Stimulated activated CD4-positive, alpha-beta T cell treated with anti-CD3 and anti-CD28 coated beads, Interleukin-1b, Interleukin-23, amount 100 ng/mL, for 24 hours (primary cell): ENCODE measurements around the gene INPP5A.
A peak's percentile ranks its signal among the peaks of the same experiment; 100 is the strongest.

Source experiments
- DNase-seq, 4 experiments: peaks; one replicate each; pipeline ENCODE4 v3.0.0-alpha.2; 2020; ENCODE audit warnings: low read depth in 4 of 4, low spot score in 1 of 4

INPP5A gene

DNA sequence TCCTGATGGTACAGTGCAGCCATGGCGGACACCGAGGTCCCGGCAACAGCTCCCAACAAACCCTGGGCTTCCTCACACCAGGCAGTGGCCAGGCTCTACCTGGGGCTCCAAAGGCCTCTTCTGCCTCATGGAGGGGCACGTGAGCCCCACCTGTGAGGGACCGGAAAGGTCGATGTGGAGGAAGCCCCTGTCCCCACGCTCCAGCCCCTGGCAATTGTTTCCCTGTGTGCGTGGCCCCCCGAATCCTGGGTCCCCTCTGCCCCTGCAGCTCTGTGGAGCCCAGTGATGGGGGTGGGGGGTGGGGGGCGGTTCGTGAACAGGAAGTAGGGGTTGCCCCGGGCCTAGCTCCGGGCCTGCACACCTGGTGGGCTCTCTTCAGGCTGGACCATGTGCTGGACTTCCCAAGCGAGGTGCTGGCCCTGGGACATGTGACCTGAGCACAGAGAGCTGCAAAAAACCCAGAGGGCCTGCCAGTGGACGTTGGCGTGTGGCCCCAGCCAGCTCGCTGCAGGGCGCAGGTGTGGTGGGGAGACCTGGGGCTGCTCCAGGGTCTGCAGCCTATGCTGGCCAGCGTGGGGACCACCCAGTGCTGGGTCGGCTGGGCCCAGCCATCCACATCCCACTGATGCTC, 72.6 kb downstream of the INPP5A start:
- no peak for DNase-seq

DNA sequence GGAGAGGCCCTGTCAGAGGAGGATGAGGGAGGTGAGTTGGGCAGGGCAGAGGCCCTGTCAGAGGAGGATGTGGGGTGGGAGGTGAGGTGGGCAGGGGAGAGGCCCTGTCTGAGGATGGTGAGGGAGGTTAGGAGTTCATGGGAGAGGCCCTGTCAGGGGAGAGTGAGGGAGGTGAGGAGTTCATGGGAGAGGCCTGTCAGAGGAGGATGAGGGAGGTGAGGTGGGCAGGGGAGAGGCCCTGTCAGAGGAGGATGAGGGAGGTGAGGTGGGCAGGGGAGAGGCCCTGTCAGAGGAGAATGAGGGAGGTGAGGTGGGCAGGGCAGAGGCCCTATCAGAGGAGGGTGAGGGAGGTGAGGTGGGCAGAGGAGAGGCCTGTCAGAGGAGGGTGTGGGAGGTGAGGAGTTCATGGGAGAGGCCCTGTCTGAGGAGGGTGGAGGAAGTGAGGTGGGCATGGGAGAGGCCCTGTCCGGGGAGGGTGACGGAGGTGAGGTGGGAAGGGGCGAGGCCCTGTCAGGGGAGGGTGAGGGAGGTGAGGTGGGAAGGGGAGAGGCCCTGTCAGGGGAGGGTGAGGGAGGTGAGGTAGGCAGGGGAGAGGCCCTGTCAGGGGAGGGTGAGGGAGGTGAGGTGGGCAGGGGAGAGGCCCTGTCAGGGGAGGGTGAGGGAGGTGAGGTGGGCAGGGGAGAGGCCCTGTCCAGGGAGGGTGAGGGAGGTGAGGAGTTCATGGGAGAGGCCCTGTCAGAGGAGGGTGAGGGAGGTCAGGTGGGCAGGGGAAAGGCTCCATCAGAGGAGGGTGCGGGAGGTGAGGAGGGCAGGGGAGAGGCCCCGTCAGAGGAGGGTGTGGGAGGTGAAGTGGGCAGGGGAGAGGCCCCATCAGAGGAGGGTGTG, 73.7 kb downstream of the INPP5A start:
- no peak for DNase-seq

DNA sequence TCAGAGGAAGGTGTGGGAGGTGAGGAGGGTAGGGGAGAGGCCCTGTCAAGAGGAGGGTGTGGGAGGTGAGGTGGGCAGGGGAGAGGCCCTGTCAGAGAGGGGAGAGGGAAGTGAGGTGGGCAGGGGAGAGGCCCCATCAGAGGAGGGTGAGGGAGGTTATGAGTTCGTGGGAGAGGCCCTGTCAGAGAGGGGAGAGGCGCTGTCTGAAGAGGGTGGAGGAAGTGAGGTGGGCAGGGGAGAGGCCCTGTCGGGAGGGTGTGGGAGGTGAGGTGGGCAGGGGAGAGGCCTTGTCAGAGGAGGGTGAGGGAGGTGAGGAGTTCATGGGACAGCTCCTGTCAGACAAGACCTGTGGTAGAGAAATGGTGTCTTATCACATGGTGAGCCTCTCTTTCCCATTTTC, 74.4 kb downstream of the INPP5A start:
- DNase-seq = no peak

DNA sequence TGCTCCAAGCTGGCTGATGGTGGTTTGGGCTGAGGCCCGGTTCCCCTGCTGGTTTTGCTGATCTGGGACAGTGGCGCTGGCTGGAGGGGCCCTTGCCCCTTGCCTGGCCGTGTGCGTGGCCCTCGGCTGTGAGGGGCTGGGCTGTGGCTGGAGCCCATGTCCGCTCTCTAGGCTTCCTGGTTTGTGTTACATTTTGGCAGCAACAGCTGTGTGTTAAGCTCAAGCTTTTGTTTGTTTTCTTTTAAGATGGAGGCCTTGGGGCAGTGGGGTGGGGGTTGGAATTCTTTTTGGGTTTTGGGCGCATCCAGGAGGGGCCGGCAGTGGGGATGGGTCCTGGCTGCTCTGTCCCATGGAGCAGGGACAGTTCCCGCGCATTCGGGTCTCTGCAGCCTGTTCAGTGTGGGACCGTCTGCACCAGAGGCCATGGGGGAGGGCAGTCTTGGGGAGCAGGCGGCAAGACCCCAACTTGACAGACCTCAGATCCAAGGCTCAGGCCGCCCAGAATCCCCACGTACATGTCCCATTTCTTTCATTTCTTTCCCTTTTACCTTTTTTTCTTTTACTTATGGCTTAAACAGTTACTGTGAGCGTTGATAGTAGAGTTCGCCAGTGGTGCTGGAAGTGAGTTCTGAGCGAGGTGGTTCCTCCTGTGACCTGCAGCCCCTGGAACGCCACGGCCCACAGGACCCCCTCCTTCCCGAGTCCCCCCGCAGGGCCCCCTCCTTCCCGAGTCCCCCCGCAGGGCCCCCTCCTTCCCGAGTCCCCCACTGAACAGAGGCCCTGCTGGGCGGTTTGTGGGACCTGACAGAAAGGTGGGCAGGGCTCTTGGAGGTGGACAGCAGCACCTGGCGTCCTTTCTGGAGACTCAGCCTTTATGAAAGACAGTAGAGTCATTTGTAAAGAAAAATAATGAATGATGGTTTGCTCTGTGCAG, 75.3 kb downstream of the INPP5A start:
- DNase-seq = no peak

DNA sequence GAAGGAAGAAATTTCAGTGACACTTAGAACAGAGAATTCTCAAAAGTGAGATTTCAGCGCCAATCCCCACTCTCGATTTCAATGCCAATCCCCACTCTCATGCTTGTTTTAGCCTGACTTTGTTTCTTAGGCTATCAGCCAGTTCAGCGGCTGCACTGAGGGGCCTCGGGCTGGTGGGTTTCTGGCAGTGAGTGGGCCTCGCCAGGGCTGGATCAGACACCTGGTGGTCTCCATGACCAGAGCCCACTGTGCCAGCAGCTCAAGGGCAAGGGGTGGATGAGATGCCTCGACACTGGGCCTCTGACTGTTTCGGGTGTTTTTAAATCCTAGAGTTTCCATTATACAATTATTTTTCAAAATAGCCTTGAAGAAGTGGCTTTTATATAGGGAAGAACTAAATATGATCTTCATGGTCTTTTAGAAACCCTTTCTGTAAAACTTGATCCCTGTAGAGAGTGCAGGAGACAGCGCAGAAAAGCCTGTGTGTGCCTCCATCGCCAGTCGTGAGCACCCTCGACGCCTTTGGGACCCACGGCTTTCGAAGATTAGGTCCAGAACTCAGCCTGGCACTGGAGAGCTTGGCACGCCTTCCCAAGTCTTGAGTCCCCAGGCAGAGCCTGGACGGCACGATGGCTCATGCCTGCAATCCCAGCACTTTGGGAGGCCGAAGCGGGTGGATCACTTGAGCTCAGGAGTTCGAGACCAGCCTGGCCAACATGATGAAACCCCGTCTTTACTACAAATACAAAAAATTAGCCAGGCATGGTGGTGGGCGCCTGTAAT, 76.2 kb downstream of the INPP5A start:
- DNase-seq = no peak

DNA sequence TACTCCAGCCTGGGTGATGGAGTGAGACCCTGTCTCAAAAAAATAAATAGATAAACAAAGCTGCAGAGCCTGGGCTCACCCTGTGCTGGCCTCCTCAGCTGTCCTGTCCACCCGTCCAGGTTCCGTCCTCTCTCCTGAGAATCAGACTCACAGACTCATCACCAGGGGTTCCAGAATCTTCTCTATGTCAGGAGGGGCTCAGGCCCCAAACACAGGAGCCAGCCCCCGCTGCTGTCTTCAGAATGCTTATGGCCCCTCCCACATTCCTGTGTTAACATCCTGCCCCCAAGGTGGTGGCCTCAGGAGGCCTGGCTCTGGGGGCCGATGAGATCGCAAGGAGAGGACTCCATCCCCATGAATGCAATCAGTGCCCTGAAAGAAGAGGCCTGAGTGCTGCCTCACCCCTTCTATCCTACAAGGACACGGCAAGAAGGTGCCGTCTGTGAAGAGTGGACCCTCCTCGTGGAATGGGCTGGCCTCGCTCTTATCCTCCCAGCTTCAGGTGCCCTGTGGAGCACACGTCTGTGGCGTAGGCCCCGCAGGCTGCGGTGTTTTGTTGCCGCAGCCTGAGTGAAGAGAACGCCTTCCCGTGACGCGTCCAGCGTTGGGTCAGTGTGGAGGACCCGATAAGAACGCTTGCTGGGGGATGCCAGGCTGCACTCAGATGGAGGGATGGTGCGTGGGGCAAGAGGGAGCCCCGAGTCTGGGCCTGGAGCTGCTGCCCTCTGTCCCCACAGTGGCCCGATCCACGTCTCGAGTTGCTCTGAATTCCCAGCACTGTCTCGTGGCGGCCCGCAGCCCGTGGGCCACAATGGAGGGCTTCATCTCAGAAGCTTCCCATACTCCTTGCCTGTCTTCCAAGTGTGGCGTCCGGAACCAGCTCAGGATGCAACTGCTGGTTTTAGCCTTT, 77.1 kb downstream of the INPP5A start:
- no peak for DNase-seq

DNA sequence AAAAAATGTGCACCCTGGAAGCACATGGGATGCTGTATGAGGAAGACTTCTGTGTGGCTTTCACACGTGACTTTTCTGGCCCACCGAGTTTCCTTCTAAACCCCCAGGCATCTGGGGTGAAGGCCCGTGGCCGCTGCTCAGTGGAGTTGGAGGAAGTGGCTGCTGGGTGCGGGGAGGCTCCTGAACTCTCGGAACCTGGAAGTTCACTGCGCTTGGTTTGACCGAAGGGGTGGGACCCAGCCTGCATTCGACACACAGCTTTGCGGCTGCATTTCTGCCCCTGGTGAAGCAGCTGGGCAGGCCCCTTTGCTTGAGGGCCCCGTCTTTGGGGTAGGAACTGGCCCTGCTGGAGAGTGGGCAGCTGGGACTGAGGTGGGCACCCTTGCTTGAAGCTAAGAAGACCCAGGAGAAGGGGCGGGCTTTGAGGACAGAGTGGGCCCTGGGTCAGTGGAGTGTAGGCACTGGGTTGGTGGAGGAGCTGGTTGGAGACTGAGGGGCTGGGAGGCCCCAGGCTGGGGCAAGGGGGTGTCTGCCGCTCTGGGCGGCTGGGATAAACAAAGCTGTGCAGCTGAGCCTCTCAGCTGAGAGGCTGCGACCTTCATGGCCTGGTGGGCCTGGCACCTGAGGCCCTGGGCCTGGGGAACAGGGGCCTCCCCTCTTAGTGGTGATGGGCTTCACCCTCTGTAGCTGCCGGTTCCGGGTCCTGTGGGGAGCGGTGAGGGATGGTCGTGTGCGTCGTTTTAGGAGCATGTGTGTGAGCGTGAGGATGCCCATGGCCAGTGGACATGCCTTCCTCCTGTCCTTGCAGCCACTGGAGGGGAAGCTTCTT, 78.0 kb downstream of the INPP5A start:
- DNase-seq = no peak

DNA sequence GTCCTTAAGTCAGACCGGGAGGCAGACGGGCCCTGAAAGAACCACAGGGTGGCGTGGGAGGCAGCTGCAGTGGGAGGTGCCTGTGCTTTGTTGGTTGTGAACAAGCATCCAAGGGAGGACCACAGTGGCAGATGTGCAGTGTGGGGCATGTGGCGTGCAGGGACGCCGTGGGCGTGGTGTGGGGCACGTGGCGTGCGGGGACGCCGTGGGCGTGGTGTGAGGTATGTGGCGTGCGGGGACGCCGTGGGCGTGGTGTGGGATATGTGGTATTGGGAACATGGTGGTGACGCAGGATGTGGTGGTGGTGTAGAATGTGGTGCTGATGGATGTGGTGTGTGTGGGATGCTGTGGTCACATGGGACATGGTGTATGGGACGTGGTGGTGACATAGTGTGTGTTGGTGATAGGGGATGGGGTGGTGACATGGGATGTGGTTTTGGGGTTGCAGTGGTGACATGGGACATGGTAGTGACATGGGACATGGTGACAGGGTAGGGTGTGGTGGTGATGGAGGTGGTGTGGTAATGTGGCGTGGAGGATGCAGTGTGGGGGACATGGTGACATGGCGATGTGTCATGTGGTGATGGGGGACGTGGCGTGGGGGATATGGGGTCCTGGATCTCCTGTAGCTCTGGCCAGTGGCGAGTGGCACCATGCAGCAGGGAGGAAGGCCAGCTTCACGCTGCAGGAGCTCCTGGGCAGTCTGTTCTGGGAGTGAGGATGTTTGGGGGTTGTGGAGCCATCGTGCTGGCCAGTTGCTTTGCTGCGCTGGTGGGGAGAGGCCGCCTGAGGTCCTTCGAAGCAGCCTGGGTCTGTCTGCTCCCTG, 78.8 kb downstream of the INPP5A start:
- DNase-seq = peak; percentile 12 to 55 (median 24)

DNA sequence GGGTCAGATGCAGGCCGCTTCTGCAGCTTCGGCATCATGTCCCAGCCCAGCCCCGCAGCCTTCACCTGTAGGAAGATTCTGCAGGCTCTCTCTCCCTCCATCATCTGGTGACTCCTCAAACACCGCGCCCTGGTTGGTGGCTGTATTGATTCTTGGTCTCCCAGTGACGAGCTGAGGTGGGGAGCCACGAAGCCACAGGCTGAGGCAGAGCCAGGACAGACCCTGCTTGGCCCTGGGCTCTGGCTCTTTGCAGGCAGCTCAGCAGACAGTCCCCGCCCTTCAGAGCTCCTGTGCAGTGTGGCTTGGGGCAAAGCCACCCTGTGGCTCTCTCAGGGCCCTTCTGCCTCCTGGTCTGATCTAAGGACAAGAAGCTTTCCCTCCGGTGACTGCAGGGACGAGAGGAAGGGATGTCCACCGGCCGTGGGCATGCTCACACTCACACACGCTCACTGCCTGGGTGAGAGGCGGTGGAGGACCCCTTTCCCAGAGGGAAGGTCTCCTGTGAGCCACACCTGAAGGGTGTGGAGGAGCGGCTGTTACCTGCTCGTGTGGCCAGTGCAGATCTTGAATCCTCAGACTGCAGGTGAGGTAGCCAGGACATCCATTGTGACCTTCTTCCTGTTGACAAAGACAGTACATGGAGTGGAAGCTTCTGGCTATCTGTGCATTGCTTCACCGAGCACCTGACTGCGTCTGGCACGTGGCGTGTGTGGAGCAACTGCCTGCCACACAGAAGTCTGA, 79.6 kb downstream of the INPP5A start:
- DNase-seq = no peak

DNA sequence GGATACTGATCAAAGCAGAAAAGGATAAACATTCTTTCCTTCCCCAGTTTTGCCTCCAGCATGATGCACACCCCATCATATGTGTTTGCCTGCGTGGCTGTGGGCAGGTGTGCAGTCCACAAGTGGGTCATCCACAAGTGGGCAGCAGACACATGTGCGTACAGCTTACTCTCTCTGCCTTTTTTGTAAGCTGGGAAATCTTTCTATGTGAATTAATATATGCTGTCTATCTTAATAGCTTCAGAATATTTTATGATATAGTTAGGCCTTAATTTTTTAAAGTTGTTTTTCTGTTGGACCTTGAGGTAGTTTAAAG, 80.1 kb downstream of the INPP5A start:
- no peak for DNase-seq

DNA sequence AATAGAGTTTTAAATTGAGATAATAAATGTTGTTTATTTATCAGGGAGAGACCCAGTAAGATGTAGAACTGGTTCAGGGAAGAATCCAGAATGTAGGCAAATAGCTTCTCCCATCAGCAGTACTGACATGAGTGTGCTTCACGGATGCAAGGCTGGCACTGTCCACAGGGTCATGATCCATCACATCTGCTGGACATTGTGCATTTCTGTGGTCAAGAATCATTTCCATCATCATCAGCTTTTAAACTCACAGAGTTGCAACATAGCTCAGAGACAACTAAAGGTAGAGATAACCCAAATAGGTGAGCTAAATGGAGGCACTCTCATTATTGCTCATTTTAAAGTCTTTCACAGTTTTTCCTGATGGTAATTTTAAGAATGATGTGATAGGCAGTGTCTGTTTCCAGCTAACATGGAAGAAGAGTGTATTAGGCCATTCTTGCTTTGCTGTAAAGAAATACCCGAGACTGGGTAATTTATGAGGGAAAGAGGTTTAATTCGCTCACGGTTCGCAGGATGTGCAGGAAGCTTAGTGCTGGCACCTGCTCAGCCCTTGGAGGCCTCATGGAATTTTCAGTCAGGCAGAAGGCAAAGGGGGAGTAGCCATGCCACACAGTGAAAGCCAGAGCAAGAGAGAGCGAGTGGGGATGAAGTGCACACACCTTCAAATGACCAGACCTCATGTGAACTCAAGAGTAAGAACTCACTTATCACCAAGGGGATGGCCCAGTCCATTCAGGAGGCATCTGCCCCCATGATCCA, 80.8 kb downstream of the INPP5A start:
- DNase-seq = no peak

DNA sequence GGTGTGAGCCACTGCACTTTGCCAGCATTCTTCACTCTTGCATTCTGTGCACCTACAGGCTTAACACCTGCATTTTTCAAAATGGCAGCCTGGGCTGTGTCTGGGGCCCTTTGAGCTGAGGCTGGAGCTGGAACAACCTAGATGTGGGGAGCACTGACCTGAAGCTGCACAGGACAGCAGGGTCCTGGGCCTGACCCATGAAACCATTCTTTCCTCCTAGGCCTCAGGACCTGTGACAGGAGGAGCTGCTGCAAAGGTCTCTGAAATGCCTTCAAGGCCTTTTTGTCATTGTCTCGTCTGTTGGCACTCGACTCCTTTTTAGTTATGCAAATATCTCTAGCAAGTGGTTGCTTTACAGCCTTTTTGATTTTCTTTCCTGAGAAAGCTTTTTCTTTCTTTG, 82.3 kb downstream of the INPP5A start:
- no peak for DNase-seq

DNA sequence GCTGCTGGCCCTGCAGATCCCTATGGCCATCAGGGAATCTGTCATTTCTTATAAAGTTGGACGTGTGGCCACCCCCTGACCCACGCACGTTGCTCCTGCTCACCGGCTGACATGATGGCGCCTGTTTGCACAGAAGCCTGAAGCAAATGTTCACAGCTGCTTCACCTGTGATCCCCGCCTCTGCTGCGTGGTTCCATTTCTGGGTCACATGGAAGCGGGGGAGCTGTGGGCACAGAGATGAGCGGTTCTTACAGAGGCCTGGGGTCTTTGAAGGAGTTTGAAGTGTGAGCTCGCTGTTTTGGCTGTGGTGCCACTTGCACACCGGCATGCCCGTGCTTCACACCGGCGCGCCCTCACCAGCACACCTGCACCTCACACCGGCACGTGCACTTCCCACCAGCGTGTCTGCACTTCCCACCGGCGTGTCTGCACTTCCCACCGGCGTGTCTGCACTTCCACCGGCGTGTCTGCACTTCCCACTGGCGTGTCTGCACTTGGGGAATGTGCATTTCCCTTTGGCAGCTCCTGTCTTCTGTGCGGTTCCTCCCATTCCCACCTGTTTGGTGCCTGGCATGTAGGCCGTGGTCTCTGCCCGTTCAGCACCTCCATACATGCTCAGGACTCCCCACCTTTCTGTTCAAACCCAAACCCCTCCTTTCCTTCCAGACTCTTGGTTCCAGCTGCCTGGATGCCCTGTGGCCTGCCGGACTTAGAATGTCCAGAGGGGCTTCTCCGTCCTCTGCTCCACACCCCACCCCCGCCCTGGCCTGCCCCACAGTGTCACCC, 86.7 kb downstream of the INPP5A start:
- no peak for DNase-seq

DNA sequence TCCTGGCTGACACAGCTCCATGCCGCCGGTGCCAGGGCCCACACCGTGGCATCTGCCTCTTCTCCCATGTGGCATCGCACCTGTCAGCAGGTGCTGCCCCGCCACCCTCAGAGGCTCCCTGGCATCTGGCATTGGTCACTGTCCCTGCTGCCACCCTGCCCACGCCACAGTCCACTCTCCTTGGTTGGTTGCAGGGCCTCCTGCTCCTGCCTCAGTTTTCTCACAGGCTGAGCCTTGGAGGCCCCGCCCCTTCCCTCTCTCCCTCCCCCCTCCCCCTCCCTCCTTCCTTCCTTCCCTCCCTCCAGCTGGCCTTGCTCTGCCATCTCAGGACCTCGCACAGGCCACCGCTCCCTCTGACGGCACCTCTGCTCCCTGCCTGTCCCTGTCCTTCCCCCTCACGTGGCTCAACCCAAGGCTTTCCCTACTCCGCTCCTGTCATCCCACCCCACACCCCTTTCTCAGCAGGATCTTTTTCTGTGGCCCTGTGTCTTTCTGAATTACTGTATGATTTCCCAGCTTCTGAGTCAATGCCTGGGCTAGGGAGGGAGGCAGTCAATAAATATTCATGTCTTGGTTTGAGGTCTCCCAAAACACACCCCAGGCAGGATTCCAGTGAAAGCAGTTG, 87.4 kb downstream of the INPP5A start:
- DNase-seq = no peak

DNA sequence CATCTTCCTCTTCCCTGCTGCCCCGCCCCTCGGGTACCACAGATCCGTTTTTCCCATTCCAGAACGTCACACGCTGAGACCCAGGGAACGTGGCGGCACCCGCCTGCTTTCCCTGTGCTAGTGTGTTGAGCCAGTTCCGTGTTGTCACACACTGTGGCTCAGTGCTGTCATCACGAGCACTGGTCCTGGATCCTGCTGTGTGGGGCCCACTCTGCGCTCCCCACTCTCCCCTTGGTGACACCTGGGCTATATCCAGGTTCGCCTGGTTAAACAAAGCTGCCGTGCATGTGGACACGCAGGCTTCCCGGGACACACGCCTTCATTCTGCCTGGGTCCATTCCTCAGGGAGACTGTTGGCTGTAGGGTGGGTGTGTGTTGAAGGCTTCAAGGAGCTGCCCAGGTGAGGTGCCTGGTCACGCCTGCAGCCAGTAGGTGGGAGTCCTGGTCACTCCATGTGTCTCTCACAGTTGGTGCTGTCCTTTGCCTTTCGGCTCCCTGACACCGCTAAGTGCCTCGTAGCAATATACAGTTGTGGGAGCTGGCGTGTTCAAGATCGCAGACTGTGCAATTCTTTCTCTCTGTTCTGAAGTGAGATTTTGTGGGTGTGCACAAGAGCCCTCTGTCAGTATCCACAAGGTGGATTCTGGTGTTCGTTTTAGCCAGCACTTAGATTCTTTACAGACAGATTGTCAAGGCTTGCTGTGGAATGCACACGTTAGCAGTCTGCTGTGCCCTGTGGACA, 88.6 kb downstream of the INPP5A start:
- DNase-seq = no peak
